AG10803 (cell line): ENCODE results near the gene FERMT3.

ENCODE experiments used
- DNase-seq: peaks from one replicate; pipeline ENCODE4 v3.0.0; 2010; ENCODE audit warnings: low read depth
- H3K4me3 ChIP-seq: 2 replicates; pipeline ENCODE4 v1.5.1; 2011; ENCODE audit warnings: mild to moderate bottlenecking, low read length, control low read depth
- TF ChIP-seq, protein P1 (sequence below): conservative IDR thresholded peaks from 2 replicates; pipeline ENCODE4 v1.5.1; 2011; ENCODE audit warnings: mild to moderate bottlenecking, low read length, control low read depth, inconsistent platforms

Gene FERMT3

DNA sequence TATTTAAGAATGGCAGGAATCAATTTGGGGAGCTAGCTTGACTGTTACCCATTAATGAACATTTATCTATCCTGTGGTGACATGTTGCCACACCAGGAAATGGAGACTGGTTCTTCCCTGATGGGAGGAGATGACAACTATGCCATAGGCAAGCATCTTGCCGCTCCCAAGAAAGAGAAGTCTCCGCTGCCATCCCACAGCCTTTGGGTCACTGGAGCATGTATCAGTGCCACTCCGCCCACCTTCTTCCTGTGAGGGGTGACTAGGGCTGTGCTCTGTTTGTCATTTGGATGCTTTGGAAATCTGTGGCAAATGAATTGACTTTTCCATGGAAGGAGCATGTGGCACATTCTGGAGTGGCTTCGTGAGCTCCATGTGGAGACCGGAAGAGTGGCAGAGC, 14.1 kb upstream of the FERMT3 start:
- TF ChIP-seq, protein P1, sequence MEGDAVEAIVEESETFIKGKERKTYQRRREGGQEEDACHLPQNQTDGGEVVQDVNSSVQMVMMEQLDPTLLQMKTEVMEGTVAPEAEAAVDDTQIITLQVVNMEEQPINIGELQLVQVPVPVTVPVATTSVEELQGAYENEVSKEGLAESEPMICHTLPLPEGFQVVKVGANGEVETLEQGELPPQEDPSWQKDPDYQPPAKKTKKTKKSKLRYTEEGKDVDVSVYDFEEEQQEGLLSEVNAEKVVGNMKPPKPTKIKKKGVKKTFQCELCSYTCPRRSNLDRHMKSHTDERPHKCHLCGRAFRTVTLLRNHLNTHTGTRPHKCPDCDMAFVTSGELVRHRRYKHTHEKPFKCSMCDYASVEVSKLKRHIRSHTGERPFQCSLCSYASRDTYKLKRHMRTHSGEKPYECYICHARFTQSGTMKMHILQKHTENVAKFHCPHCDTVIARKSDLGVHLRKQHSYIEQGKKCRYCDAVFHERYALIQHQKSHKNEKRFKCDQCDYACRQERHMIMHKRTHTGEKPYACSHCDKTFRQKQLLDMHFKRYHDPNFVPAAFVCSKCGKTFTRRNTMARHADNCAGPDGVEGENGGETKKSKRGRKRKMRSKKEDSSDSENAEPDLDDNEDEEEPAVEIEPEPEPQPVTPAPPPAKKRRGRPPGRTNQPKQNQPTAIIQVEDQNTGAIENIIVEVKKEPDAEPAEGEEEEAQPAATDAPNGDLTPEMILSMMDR, result no peak
- DNase-seq, result no peak
- H3K4me3 ChIP-seq, result no peak overlapping the region

DNA sequence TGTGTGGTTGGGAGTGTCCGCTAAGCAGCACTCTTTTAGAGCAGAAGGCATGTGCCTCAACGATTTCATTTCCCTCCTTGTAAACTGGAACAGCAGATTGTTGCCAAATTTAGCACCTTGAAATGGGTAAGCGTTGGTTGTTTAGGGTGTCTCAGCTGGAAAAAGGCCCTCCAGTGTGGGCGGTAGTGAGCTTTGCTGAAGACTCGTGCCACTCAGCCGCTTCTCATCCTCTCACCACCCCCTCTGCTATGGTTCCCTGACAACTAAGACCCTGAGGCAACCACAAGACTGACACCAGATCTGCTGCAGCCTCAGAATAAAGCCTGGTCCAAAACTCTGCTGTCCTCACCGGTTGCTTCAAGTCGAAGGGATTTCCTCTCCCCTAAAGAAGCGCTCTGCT, 9.9 kb upstream of the FERMT3 start:
- no peak for DNase-seq
- no peak overlapping the region for H3K4me3 ChIP-seq
- TF ChIP-seq, protein P1, result no peak

DNA sequence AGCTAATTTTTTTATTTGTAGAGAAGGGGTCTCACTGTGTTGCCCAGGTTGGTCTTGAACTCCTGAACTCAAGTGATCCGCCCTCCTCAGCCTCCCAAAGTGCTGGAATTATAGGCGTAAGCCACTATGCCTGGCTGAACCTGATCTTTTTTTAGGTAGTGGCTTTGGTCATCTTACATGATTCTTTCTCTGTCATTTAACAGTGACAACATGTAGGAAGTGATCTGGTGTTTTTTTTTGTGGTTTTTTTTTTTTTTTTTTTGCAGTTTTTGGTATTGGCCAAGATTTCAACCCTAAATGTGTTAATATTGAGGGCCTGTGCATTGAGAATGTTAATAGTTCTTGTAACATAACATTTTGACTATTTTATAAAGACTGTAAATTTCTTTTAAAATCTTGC, 8.0 kb upstream of the FERMT3 start:
- DNase-seq, result no peak
- TF ChIP-seq, protein P1, result no peak
- no peak overlapping the region for H3K4me3 ChIP-seq

DNA sequence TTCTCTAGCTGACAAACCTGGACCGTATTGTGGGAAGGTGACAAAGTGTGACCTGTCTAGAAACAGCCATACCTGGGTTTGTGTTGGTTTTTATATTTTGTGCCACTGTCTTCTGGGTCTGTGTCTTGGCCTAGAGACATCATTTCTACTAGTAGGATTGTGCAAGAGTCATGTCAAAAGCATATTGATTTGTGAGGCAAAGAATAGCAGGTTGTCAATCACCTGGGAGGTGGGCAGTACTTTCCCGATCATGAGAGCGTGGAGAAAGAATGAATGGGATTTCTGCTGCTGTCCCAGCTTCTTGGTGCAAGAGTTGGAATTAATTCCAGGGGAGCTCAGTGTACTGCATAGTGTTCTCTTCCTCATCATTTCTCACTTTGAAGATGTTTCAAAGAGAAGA, 5.0 kb upstream of the FERMT3 start:
- no peak for DNase-seq
- TF ChIP-seq, protein P1, result no peak
- no peak overlapping the region for H3K4me3 ChIP-seq

DNA sequence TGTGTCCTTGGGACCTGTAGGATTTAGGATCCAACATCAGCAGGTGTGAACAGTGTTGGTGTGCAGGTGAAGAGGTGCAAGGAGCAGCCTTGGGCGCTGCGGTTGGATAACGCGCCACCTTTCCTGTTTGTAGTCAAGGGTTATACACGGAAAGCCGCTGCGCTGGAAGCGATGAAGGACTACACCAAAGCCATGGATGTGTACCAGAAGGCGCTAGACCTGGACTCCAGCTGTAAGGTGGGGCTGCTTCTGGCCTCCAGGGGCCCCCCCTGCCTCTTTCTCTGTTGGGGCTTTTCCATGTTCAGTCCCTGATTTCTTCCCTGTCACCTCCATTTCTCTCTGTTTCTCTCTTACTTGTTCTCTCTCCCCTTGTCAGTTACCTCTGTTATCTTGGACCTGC, 3.5 kb upstream of the FERMT3 start:
- DNase-seq, result no peak

DNA sequence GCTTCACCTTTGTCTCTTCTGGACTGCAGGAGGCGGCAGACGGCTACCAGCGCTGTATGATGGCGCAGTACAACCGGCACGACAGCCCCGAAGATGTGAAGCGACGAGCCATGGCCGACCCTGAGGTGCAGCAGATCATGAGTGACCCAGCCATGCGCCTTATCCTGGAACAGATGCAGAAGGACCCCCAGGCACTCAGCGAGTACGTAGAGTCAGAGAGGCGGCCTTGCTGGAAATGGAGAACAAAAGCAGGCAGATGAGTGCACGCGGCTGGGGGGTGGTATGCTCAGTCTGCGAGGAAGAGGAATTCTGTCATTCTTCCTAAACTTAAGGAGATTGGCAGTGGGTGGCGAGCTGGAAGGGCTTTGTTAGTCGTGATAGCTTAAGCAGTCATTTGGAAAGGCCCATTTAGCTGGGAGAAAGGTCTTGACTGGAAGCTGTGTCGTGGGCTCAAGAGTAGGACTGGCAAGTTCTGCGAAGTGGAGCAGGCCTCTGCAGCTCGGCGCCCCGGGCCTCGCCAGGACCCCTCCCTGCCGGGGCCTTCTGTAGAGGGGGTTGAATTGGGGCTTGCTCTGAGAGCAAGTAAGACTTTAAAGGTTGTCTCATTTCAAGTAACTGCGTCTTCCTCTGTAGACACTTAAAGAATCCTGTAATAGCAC, 3.0 kb upstream of the FERMT3 start:
- TF ChIP-seq, protein P1, result no peak
- no peak overlapping the region for H3K4me3 ChIP-seq
- no peak for DNase-seq

More for the DNA sequence above, 3.5 kb upstream of the FERMT3 start:
- no peak overlapping the region for H3K4me3 ChIP-seq
- TF ChIP-seq, protein P1, result no peak

DNA sequence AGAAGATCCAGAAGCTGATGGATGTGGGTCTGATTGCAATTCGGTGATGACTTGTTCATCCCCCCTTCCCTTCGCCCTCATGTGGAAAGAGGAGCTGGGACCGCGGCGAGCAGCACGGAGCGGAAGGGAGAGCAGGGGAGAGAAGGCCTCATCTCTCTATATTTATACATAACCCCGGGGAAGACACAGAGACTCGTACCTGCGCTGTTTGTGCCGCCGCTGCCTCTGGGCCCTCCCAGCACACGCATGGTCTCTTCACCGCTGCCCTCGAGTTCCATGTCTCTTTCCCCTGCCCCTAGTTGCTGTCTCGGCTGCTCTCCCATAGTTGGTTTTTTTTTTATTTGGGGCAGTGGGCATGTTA, 2.5 kb upstream of the FERMT3 start:
- TF ChIP-seq, protein P1, result no peak
- no peak overlapping the region for H3K4me3 ChIP-seq
- no peak for DNase-seq
